A549 treated with Hydrocortisone at 1 μM for 4 hours (cell line): ENCODE data around the gene KLK4. TPM values are rescaled to one million over a fixed set of nuclear protein-coding genes. Genes with fewer than 3 reads are reported as not detected.

ENCODE experiments used
- total RNA-seq: library from RNA; stranded (reverse); fragments of 200-300 nt; extraction: Qiagen RNA extraction; gene quantifications from 5 replicates; pipeline ENCODE4 v1.2.3, GENCODE V29; 2022

The KLK4 gene
- total RNA-seq = 0.12 TPM in 1 of 5 replicates, not detected in the others

GRCh38 chr19:50911206-50912101, at the start of gene KLK4:
TSS of gene KLK4 (minus strand) at chr19:50911395. CDS start at chr19:50910738, 657 bp downstream.

GRCh38 chr19:50952910-50953309, 41.7 kb upstream of the KLK4 start, which contains the start of gene KLK5:
TSS of gene KLK5 (minus strand) at chr19:50953038. CDS start at chr19:50952657, 381 bp downstream.

GRCh38 chr19:50873056-50873455, 38.1 kb downstream of the KLK4 start, which contains the start of gene KLK2:
TSS of gene KLK2 (plus strand) at chr19:50873439. CDS start at chr19:50873474, 35 bp downstream.

Other genes with a start within 250 kb of the KLK4 start
- 0.03 to 0.68 TPM (median 0.18 TPM) in 5 replicates for gene SHANK1, start 191.6 kb downstream of the KLK4 start, total RNA-seq
- gene CLEC11A, start 188.0 kb downstream of the KLK4 start, total RNA-seq = 4.9 to 10.7 TPM (median 9.7 TPM) in 5 replicates
- gene GPR32, start 140.9 kb downstream of the KLK4 start, total RNA-seq = not detected in 5 replicates
- not detected in 5 replicates for gene ACP4, start 121.0 kb downstream of the KLK4 start, total RNA-seq
- gene KLK1, start 87.6 kb downstream of the KLK4 start, total RNA-seq = 0.09 to 0.26 TPM (median 0.24 TPM) in 3 of 5 replicates, not detected in the others
- not detected in 5 replicates for gene KLK15, start 77.8 kb downstream of the KLK4 start, total RNA-seq
- gene KLK3, start 56.5 kb downstream of the KLK4 start, total RNA-seq = not detected in 5 replicates
- gene KLK2, start 38.0 kb downstream of the KLK4 start, total RNA-seq = 0.10 to 0.37 TPM (median 0.19 TPM) in 4 of 5 replicates, not detected in the other
- gene KLK5, start 41.6 kb upstream of the KLK4 start, total RNA-seq = 0.06 TPM in 1 of 5 replicates, not detected in the others
- gene KLK6, start 58.2 kb upstream of the KLK4 start, total RNA-seq = 0.21 to 0.38 TPM (median 0.28 TPM) in 5 replicates
- gene KLK7, start 72.5 kb upstream of the KLK4 start, total RNA-seq = 0.17 TPM in 1 of 5 replicates, not detected in the others
- gene KLK8, start 90.2 kb upstream of the KLK4 start, total RNA-seq = not detected in 5 replicates
- gene KLK10, start 108.3 kb upstream of the KLK4 start, total RNA-seq = 0.09 to 0.52 TPM (median 0.40 TPM) in 5 replicates
- gene KLK11, start 115.2 kb upstream of the KLK4 start, total RNA-seq = 0.12 TPM in 1 of 5 replicates, not detected in the others
- not detected in 5 replicates for gene KLK12, start 123.6 kb upstream of the KLK4 start, total RNA-seq
- 0.13 to 0.23 TPM (median 0.15 TPM) in 3 of 5 replicates, not detected in the others for gene KLK13, start 153.7 kb upstream of the KLK4 start, total RNA-seq
- 0.26 to 0.44 TPM (median 0.36 TPM) in 5 replicates for gene KLK14, start 171.5 kb upstream of the KLK4 start, total RNA-seq
- 5.1 to 14.7 TPM (median 13.8 TPM) in 5 replicates for gene CTU1, start 197.0 kb upstream of the KLK4 start, total RNA-seq
- gene SIGLEC9, start 213.5 kb upstream of the KLK4 start, total RNA-seq = 0.17 TPM in 1 of 5 replicates, not detected in the others
- gene SIGLEC7, start 230.9 kb upstream of the KLK4 start, total RNA-seq = not detected in 5 replicates